H1 (cell line): Measurements from ENCODE around the gene PCID2.

Experiments used
- CTCF ChIP-seq, 3 experiments: IDR thresholded peaks; 1 replicate in 2 of 3; 2 replicates in 1 of 3; pipeline versions ENCODE4 v1.5.1 to v1.6.1; 2011; ENCODE audit warnings: low read length in 3 of 3, mild to moderate bottlenecking in 3 of 3, inconsistent platforms in 2 of 3, low read depth in 1 of 3, moderate library complexity in 1 of 3; ENCODE audit not compliant: insufficient read depth in 1 of 3; ENCODE audit errors: control extremely low read depth in 1 of 3
- MAX ChIP-seq: IDR thresholded peaks from 2 replicates; pipeline ENCODE4 v1.6.1; 2012; ENCODE audit warnings: inconsistent platforms

DNA sequence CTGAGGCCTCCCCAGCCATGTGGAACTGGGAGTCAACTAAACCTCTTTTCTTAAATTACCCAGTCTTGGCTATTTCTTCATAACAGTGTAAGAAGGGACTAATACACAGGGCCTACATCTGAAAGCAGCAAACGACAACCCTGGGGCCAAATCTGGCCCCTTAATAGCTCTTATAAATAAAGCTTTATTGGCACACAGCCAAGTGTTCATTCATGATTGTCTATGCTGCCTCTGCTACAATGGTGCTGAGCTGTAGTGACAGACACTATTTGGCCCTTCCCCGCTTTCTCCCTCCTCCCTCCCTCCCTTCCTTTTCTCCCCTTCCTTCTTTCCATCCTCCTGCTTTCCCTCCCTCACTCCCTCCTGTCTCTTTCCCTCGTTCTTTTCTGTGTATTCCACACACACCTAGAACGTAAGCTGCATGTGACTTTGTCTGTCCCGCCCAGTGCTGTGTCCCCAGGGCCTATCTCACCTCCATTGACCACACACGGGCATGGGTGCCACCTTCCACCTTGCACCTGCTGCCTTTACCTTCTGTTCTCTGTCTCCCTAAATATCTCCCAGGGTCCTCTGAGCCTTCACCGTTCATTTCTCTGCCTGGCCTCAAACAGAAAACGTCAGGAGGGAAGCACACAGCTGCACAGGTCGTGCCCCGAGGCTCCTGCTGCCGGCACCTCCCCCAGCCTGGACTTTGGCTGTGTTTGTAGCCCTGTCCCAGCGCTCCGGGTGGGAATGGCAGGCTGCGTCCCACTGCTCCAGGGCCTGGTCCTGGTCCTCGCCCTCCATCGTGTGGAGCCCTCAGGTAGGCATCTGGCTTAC is 50.3 kb downstream of the PCID2 start, which contains the start of gene PROZ:
- TF ChIP-seq CTCF (IDR thresholded peaks at IDR 0.05; ENCODE audit: control extremely low read depth in 1 of 3, insufficient read depth in 1 of 3, low read depth in 1 of 3, low read length in 3 of 3) (no peak), MAX (peak; percentile 42; the same call in 1 of the 2 replicates)
